Body of pancreas (tissue), 4 donors: ENCODE results near the gene ZFP36L1.

Experiments
- POLR2A ChIP-seq, 3 donors: fragments of 450-650 bp; IDR thresholded peaks; one replicate each; pipeline ENCODE4 v1.6.1; 2016; ENCODE audit warnings: antibody characterized with exemption in 3 of 3, mild to moderate bottlenecking in 2 of 3
- TF ChIP-seq, protein P1 (sequence below), 7 experiments: fragments of 450-650 bp in 4 of 7; fragments of 200-600 bp in 3 of 7; sonication (generic) in 3 of 7; IDR thresholded peaks; one replicate each; pipeline ENCODE4 v1.5.1; 2016 to 2019; ENCODE audit warnings: antibody characterized with exemption in 7 of 7

DNA sequence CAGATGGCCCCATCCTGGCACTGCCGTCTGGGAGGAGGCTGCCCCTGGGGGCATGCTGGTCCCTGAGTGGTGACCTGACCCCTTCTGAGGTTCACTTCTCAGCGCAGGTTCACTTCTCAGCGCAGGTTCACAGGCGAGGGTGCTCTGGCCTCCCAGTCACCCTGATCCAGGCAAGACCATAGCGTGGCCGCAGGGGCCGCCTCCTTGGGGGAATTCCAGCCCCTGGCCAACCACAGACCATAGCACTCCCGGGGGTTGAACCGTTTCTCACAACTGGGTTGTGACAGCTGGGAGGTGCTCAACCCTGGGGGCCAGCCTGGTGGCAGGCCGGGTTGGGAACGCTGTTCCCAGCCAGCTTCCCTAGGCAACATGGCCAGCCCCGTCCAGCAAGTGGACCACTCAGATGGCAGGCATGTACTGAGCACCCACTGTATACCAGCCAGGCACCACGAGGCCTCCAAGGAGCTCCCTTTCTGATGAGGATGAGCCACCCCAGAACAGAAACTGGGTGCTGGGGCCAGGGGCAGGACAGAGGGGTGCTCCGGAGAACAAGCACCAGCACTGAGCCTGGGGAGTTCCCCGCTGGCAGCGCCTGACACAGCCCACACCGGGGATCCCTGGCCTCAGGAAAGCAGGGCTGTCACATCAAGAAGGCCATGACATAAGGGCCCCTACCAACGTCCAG, 28.3 kb upstream of the ZFP36L1 start:
- TF ChIP-seq, protein P1, sequence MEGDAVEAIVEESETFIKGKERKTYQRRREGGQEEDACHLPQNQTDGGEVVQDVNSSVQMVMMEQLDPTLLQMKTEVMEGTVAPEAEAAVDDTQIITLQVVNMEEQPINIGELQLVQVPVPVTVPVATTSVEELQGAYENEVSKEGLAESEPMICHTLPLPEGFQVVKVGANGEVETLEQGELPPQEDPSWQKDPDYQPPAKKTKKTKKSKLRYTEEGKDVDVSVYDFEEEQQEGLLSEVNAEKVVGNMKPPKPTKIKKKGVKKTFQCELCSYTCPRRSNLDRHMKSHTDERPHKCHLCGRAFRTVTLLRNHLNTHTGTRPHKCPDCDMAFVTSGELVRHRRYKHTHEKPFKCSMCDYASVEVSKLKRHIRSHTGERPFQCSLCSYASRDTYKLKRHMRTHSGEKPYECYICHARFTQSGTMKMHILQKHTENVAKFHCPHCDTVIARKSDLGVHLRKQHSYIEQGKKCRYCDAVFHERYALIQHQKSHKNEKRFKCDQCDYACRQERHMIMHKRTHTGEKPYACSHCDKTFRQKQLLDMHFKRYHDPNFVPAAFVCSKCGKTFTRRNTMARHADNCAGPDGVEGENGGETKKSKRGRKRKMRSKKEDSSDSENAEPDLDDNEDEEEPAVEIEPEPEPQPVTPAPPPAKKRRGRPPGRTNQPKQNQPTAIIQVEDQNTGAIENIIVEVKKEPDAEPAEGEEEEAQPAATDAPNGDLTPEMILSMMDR (IDR thresholded peaks at IDR 0.05): no peak
- TF ChIP-seq POLR2A (IDR thresholded peaks at IDR 0.05): no peak
